Fibroblast of peridontal ligament (primary cell): ENCODE measurements around the gene SH3RF1.

Experiments
- DNase-seq: peaks from one replicate; pipeline ENCODE4 v3.0.0-alpha.2; 2010; ENCODE audit errors: extremely low read depth

Gene SH3RF1

DNA sequence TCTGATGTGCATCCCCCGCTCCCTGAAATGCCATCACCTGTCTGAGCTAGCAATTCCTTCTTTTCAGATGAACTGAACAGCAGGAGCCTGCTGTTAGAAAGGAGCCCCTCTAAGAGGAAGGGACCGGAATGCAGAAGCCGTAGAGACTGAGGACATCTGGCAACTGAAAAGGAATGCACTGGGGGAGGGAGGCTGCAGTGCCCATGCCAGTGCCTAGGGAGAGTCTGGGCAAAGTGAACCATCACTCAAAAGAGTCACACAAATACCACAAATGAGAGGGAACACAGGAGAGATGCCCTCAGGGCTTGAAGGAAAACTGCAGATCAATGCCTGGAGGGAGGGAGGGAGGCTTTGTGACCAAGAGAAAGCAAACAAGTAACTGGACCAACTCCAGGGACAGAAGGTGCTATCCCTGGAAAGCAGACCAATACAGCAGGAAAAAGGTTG is 166.8 kb downstream of the SH3RF1 start:
- DNase-seq, result no peak

DNA sequence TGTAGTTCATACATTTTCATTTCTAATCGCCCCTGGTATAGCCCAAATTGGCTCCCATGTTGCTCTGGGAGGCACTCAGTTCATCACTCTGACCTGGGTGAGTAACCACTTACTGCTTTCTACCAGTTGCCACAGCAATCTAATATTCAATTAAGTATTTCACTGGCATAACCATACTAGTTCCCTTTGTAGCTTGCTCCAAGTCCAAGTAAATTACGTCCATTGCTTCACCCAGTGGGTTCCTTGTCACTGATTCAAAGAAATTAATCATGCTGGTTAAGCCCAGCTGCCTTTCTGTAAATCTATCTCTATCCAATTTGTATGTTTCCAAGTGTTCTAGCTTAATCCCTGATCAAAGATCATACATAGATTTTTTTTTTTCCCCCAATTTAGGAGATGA is 168.7 kb downstream of the SH3RF1 start:
- DNase-seq, result peak; percentile 83

DNA sequence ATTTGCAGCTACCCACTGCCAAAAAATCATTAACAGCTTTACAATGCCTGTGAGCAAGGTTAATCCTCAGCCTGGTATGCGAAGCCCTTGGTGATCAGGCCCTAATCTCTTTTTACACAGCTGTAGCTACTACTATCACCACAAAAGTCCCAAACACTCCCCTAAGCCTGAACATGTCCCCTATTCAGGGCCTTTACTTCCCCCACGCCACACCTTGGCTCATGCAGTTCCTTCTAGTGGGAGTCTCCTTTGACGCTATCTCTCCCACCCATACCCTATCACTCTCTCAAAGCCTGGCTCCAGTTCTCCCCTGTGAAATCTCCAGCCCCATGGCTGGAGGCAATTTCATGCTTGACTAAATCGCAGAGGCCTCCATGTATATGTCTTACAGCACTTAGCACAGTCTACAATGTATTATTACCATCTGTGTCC is 170.1 kb downstream of the SH3RF1 start:
- DNase-seq, result peak; percentile 28

DNA sequence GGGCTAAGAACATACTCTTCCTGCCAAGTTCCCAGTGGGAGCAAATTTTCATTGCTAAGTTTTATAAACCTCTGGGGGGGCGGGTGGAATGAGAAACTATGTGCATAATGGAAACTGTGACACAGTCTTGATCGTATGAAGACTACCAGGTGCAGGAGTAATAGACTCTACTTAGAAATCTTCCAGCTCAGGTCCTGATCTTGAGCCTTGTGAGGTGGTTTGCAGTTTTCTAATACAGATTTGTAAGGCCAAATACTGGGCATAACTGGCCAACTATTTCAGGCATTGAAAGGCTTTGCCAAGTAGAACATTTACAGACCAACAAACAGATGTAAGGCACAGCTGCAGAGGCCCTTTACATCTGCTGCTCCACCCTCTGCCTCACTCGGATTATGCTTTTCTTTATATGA is 171.0 kb downstream of the SH3RF1 start:
- DNase-seq, result peak; percentile 86

DNA sequence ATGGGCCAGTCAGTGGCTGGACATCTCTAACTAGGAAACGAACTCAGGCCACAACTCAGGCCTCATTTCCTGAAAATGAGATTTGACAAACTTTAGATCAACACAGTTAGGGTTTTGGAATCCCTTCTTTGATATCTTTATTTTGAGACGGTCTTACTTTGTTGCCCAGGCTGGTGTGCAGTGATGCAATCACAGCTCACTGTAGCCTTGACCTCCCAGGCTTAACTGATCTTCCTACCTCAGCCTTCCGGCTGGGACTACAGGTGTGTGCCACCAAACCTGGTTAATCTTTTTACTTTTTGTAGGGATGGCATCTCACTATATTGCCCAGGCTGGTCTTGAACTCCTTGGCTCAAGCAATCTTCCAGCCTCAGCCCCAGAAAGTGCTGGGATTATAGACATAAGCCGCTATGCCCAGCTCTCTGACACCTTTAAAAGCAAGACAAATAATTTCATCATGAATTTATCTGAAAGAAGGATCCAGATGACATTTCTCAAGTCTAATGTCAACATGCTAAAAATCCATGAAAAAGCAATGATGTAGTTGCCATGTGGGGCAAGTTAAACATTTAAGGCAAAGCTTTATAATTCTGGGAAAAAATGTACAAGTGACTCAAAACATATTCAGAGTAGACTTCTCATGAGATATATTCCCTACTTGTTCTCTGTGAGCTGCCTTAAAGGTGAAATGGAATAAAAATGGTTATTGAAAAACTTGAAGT is 171.6 kb downstream of the SH3RF1 start:
- peak; percentile 47 for DNase-seq

DNA sequence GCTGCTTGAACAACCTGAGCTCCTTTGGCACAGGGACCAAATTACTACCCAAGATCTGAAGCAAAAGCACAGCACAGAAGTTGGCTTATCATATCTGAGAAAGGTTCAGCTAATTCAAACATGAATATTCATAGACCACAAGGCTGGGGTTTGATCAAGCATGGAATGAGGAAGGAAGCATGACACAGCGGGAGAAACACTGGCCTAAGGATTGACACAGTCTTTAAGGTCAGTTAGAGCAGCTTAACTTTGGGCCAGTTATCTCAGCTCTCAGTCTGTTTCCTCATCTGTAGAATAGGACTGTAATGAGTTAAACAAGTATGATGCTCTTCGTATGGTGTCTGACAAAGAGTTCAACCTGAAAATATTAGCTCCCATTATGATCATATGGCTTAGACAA is 172.2 kb downstream of the SH3RF1 start:
- no peak for DNase-seq

DNA sequence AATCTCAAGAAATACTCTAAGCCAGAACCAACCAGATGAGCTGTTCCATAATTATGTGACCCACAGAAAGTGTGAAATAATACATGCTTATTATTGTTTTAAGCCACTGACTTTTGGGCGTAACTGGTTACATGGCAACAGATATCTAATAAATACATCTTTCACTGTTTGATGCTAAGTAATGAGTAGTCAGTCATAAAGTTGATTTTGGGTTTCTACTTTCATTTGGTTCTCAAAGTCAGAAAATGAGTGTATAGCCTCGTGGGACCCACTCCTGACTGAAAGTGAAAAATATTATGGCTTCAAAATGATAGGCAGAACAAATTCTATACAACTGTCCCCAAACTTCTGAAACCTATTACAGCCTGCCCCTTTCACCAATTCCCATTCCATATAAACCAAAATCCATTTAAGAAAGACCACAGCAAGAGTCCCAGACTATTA is 172.7 kb downstream of the SH3RF1 start:
- DNase-seq, result no peak

DNA sequence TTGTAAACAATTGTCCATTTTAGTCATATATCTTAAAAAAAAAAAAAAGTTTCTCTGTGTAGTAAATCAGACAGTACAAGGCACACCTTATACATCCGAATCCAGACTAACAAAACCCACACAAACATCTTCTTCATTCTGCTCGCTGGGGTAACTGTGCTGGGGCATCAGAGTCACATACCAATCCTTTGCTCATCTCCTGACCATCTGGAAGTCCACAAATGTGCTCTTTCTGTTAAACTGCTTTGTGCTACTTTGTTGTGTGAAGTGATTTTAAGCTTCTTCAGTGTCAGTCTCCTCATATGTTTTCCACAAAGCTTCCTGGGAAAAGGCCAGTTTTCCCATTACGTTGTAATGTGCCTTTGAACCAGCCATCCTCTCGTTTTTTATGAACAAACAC is 174.5 kb downstream of the SH3RF1 start:
- no peak for DNase-seq

DNA sequence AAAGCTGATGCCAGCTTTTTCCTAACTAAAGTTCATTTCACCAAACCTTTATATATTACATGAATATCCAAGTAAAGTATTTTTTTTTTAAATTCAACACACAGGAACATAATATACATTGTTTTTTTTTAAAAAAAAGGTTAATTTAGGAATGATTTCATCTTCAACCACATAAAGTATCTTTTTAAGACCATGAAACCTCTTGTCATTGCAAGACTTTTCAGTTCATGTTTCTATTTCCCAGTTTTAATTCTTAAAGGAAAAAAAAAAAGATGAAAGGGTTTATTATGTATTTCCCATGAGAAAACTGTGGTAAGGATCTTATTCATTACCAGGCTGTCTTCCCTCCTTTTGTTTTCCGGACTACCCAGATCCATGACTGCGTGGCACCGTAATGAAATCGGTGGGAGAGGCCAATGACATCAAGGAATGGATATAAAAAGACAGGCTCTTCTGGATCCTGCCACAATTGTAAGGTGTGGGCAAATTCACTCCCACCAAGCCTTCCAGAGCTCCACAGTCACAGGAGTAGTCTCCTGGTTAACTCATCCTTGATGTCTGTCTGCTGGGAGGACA is 176.0 kb downstream of the SH3RF1 start:
- DNase-seq, result no peak

DNA sequence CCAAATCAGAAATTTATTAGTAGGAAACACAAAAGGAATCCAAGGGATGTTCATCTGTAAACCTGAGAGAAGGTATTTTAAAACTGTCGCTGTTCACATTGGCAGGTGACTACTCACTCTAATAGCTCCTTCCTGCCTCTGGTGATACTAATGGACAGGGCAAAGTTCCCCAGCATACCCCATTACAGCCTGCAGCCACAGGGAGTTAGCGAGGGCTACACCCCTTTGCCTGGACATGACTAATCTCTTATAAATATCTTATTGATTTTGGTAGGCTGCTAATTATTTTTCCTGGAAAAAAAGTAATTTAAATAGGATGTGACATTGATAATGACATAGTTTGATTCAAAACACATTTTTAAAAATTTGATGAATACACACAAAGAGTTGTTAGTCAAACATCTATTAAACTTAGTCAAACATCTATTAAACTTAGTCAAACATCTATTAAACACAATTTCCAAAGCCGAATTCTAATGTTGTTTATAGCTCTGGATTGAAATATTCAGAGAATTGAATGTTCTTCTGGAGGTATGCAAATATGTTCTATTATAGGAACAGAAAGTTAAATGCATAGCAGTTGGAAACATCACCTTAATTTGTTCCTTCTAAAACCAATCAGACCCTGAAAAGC is 177.8 kb downstream of the SH3RF1 start:
- DNase-seq, result no peak

DNA sequence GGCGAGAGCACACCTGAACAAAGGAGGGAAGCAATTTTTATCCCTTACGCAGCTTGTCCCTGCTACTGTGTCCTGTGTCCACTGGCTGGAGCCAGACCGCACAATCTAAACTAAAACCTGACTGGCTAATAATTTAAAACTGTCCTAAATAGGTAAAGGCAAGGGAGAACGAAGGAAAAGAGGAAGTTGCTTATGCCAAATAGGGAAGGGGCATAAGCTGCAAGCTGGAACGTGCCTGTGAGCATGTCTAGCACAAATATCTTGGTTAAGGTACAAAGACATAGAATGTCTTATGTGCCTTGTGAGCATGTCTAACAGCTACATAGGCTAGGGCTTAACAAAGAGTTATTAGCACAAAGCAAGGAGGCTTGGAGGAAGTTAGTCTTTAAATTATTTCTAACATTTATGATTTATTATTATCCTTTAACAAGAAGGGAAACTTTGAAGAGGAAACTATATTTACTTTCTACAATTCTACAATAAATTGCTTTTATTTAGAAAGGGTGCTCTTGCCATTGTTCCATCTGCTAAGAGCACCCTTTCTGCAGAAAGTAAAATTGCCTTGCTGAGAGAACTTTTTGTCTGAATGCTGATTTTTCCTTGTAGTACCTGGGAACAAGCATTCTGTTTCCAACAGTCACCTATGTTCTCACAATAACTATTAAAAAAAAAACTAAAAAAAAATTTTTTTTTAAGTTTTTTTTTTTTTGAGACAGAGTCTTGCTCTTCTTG is 180.1 kb downstream of the SH3RF1 start:
- DNase-seq, result no peak

DNA sequence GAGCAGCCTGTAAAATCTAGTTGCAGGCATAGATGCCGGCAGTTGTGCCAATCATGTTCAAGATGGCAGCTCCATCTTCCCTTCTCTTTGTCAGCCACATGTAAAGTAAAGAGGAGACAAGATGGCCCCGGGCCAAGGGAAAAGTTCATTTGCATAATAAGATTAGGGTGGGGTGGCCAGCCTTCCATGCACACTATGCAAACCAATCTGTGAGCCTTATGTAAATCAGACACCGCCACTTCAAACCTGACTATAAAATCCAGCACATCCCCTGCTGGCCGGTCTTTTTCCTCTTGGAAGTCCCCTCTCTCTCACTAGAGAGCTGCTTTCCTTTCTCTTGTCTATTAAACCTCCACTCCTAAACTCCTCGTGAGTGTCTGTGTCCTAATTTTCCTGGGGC is 181.8 kb downstream of the SH3RF1 start:
- DNase-seq, result no peak

DNA sequence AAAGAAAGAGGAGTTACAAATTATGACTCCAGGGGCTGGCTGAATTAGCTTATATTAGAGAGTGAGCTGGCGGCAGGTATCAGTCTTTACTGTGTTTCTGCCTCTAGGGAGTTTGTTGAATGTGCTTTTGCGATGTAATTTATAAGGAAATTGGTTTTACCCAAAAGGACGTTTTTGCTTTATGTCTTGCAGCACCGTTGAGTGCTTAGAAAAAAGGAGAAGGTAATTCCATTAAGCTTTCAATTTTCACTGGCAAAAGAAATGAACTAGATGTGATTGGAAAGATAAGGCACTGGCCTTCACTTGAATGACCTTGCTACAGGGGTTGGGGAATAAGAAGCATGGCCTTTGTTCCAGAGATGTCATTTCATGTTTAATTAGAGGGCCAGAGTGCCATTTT is 185.8 kb downstream of the SH3RF1 start:
- DNase-seq, result no peak

DNA sequence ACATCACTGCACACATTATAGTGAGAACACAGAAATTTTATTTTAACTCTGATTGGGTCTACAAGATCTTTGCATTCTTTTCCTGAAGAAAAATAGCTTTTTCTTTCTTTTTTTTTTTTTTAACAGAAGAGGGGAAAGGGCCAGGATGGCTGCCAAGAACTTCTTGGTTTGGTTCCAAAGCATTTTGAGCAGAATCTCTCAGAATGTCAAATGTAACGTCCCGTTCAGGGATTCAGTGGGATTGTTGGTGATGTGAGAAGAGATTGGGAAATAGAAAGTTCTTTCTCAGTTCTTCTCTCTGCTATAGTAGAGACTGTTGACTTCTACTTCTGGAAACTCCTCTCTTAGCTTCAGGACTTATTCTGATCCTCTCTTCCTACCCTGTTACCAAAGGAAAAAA is 189.8 kb downstream of the SH3RF1 start:
- DNase-seq, result peak; percentile 88

DNA sequence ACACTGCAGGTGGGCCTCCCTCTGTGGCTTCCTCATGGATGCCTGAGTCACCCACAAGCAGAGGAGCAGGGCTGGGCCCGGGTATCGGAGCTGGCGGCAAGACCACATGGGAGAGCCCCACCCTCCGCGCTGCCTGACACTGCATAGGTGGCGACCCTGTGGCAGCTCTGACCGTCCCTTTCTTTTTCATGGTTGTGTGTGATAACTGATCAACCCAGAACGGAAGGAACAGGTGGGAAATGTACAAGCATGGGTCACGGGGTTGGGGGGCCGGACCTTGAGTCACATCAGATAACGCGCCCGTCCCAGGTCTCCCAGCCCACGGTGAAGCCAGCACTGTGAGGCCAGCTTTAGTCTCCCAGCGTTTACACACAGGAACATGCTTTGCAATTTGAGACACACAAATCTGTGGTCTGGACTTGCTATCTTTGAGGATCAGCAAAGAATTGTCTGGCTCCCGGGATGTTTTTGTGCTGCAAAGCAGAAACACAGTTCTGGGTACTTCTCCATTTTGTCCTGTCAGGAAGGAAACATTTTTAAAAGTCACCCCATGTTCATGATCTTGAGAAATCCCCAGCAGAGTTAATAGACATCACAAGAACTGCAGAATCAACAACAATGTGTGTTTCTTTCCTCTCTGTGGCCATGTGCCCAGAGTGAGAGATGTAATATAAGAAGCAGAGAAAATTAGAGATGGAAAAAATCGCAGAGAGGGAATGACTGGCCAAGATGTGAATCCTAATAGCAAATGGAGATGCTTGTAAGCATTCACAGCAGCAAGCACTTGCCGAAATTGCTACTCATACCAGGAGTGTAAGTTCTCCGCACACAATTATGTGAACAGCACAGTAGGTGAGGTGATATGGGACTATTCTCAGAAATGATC is 190.6 kb downstream of the SH3RF1 start:
- peak; percentile 91 for DNase-seq

DNA sequence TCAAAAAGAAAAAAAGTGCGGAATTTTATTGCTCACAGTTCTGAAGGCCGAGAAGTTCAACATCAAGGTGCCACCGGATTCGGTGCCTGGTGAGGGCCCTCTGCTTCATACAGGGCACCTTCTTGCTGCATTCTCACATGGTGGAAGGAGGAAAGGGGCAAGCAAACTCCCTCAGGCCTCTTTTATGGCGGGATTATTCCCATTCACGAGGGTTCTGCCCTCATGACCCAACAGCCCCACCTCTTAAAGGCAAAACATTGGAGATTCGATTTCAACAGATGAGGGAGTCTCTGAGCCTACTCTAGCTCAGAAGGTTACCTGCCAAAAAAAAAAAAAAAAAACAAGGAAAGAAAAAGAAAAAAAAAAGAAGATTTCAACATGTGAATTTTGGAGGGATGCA is 196.6 kb downstream of the SH3RF1 start:
- no peak for DNase-seq

DNA sequence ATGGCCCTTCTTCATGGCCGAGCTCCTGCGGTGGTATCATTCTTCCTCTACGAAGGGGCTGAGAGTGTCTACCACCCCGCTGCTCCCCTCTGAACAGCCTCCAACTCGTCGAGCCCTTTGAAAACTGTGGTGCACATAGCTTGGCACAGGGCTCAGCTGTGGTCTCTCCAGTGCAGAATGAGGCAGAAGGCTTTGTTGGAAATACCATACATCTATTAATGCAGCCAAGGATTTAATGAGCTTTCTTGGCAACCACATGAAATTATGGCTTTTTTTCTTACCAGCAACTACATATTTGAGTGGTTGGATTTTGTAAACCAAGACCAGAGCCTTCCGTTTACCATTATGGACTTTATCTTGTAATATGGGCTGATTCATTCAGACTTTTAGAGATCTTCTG is 199.0 kb downstream of the SH3RF1 start:
- DNase-seq, result peak; percentile 85

DNA sequence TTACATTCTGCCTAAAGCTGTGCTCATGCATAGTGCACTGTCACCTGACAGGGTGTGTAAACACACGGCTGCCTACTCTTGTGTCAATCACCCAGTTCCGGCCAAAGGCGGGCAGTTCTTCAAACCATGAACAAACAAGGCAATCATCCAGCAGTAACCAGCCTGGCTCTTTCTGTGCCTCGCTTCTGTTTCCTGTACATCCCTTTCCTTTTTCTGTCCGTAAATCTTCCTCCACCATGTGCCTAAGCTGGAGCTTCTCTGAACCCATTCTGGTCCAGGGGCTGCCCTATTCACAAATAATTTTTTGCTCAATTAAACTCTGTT is 199.9 kb downstream of the SH3RF1 start:
- no peak for DNase-seq

DNA sequence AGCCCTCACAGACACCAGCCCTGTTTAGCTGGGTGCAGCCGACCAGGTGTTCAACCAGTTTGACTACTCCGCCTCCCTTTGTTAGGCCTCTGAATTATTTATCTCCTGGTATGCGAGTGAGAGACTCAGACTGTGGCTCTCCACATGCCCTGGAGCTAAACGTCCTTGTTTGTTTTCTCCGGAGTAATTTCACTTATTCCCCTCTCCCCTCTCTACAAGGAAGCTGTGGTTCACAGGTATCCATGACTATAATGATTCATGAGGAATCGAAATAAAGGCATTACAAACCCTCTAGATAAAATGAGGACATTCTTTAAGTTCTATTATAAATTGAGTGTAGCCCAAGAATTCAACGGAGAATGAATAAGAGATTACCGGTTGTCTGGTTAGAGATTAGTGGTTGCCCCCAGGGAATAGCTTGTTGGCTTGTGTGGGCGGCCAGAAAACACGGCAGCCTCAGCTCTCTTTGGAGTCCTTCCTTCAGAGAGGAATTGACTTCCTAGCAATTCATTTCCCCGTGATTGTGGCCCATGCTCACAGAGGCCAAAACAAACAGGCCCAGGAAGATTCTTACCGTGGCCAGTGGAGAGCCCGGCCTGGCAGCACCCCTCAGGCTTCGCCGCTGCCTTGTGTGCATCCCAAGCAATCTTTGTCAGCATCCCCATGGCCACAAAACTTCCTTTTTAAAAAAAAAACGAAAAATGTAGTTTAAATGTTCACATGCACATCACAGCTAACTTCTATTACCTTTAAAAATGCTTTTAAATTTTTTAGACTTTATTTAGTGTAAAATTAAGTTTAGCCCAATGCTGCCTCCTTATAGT is 200.5 kb downstream of the SH3RF1 start:
- peak; percentile 91 for DNase-seq

DNA sequence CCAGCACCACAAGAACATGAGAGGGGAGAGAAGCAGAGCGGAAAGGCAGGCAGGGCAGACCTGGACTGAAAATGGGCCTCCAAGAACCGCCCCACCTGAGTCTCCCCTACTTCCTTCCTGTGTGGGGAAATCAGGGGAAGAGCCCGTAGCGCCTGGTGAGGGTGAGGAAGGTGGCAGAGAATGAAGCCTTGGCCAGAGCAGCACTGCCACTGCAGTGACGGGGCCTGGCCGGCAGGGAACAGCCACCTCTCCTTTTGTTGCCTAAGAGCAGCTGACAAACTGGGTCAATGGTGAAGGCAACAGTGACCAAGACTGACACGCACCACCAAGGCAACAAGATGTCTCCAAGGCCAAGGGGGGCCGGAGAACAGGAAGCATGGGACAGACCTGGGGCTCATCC is 202.3 kb downstream of the SH3RF1 start:
- no peak for DNase-seq

DNA sequence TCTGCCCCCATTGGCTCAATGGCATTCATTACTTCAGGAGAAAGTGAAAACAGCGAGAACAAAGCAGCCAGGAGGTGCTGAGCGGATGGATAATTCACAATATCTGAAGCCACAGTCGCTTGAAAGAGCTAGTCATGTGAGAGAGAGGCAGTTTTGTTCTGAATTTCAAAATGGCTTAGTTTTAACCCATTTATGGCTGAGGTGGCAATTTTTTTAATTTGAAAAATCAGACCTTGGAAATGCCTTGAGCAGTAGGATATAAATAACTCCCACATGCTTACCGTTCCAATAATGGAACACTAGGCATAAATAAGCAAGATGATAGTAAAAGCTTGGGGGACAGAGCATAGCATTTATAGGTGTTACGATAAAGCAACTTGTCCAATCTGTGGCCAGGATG is 203.8 kb downstream of the SH3RF1 start:
- DNase-seq, result no peak
